ENCODE results near the gene PCSK4. TPM values are rescaled to one million over a fixed set of nuclear protein-coding genes. Genes with fewer than 3 reads are reported as not detected.
A peak's percentile ranks its signal among the peaks of the same experiment; 100 is the strongest.

PCSK4 gene
- total RNA-seq, 1 experiment from 2014 or later: 9.1 TPM

DNA sequence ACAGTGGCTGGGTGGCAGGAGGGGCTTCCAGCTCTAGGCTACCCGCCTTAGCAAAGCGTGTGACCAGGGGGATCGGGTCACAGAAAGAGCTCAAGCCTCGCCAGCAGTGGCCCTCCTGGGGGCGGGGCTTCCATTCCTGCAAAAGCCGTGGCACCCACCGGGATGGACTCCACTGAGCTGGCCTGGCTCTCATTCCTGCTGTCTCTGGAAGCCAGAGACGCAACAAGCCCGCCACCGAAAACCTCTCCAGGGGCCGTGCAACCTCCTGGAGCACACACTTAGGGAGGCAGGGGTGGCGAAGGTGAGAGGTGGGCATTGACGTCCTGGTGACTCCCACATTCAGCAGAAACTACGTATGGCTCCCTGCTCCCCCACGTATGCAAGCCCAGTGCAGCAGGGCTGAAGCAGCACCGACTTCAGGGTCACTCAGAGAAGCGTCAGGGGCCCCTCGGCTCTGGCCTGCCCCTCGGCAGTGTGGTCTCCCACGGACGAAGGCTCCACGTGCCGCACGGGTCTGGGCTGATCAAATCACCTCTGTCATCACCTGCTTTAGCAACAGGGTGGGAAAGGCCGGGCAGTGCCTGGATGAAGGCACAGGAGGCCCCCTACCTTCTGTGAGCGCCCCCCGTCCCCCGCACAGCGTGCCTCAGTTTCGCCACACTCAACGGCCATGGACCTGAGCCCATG, 14.3 kb downstream of the PCSK4 start:
- no peak overlapping the region for H3K27ac ChIP-seq (ENCODE audit: insufficient read length, low read depth, low read length)
- no peak overlapping the region for H3T11ph ChIP-seq (ENCODE audit: low read length)
- no peak overlapping the region for H4K8ac ChIP-seq (replicated peaks; ENCODE audit: insufficient read length, low read depth, low read length)
- peaks cover 3% of the 10 kb centered on the region for H3K23me2 ChIP-seq (ENCODE audit: insufficient read length, low read depth, low read length, poor library complexity, severe bottlenecking)
- no peak overlapping the region for H3K23ac ChIP-seq (ENCODE audit: insufficient read length, low read depth, low read length)
- no peak overlapping the region for H3K27ac Mint-ChIP-seq
- H2BK20ac ChIP-seq (ENCODE audit: low read depth, low read length, poor library complexity, severe bottlenecking): no peak overlapping the region
- WGBS (ENCODE audit: extremely low coverage, insufficient read length, low lambda C conversion rate): no CpG with 5 or more reads among the region's 31 CpGs
- H4K91ac ChIP-seq (ENCODE audit: insufficient read length, low read depth, low read length): no peak overlapping the region
- peaks cover 3% of the 10 kb centered on the region for H4K20me1 ChIP-seq (ENCODE audit: control insufficient read depth, insufficient read depth, insufficient read length)
- no peak overlapping the region for H2AK5ac ChIP-seq (ENCODE audit: insufficient read length, low read length)
- H3K4me1 ChIP-seq (ENCODE audit: insufficient read depth, low read length): no peaks in the 10 kb centered on the region
- DNase-seq: peak; percentile 20
- H3K4me2 ChIP-seq (ENCODE audit: insufficient read depth, insufficient read length, low read length): no peak overlapping the region
- no peaks in the 10 kb centered on the region for H3K9me3 ChIP-seq (ENCODE audit: control insufficient read depth, low read depth, low read length)
- H2BK12ac ChIP-seq (ENCODE audit: insufficient read length, low read depth, low read length): no peak overlapping the region
- H3K27me3 Mint-ChIP-seq (ENCODE audit: low read depth): peaks cover 26% of the 10 kb centered on the region
- H3K9me3 Mint-ChIP-seq: no peaks in the 10 kb centered on the region
- H2AFZ ChIP-seq (ENCODE audit: low read length): no peak overlapping the region
- no peak overlapping the region for H3K18ac ChIP-seq (ENCODE audit: insufficient read length, low read depth, low read length)
- H3K14ac ChIP-seq (ENCODE audit: insufficient read depth, low read length): no peak overlapping the region
- no peak overlapping the region for H2BK15ac ChIP-seq (ENCODE audit: low read depth, low read length)
- no peaks in the 10 kb centered on the region for H3K79me2 ChIP-seq (ENCODE audit: insufficient read depth, low read length)
- H3K79me1 ChIP-seq (ENCODE audit: insufficient read depth, low read depth, low read length, poor library complexity, severe bottlenecking): no peaks in the 10 kb centered on the region
- TF ChIP-seq, protein P1, sequence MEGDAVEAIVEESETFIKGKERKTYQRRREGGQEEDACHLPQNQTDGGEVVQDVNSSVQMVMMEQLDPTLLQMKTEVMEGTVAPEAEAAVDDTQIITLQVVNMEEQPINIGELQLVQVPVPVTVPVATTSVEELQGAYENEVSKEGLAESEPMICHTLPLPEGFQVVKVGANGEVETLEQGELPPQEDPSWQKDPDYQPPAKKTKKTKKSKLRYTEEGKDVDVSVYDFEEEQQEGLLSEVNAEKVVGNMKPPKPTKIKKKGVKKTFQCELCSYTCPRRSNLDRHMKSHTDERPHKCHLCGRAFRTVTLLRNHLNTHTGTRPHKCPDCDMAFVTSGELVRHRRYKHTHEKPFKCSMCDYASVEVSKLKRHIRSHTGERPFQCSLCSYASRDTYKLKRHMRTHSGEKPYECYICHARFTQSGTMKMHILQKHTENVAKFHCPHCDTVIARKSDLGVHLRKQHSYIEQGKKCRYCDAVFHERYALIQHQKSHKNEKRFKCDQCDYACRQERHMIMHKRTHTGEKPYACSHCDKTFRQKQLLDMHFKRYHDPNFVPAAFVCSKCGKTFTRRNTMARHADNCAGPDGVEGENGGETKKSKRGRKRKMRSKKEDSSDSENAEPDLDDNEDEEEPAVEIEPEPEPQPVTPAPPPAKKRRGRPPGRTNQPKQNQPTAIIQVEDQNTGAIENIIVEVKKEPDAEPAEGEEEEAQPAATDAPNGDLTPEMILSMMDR (conservative IDR thresholded peaks at IDR 0.05): no peak
- peak overlapping the region in 1 of 2 experiments; percentile 35; a peak in 1 of 5 replicates for H3K4me3 Mint-ChIP-seq
- peaks cover 5 to 13% (median 11%) of the 10 kb centered on the region in 3 experiments; a peak in 6 of 7 replicates for H3K36me3 Mint-ChIP-seq (ENCODE audit: insufficient read depth in 1 of 3, low read depth in 3 of 3)
- no peak overlapping the region for H2BK5ac ChIP-seq (ENCODE audit: insufficient read length, low read length)
- peaks cover 0 to 15% of the 10 kb centered on the region in 2 experiments; a peak in 2 of 4 replicates for H3K4me1 Mint-ChIP-seq
- no peak overlapping the region for H3K56ac ChIP-seq (ENCODE audit: insufficient read length, low read depth, low read length)
- H3K9ac ChIP-seq (ENCODE audit: extremely low read depth, insufficient read length, low read length): no peak overlapping the region
- H3K4ac ChIP-seq (ENCODE audit: low read depth, low read length): no peak overlapping the region
- peaks cover 6% of the 10 kb centered on the region; the same call in 1 of the 2 replicates for H3K27me3 ChIP-seq (ENCODE audit: insufficient read depth, low read length)
- H4K5ac ChIP-seq (ENCODE audit: insufficient read length, low read depth, low read length): no peak overlapping the region
- H2BK120ac ChIP-seq (ENCODE audit: low read depth, low read length, poor library complexity, severe bottlenecking): no peak overlapping the region
